ENCODE data around the gene PTCD3.

Gene PTCD3

GRCh38 chr2:86143926-86144685 is 38.1 kb downstream of the PTCD3 start:
- no peak for DNase-seq (ENCODE audit: low read depth)

- no peak for DNase-seq (ENCODE audit: low read depth)
Measured at GRCh38 chr2:86147793-86148192, 41.8 kb downstream of the PTCD3 start.

- DNase-seq (ENCODE audit: low read depth), result no peak
Measured at GRCh38 chr2:86150502-86150901, 44.5 kb downstream of the PTCD3 start.

GRCh38 chr2:86157009-86157556 is 51.0 kb downstream of the PTCD3 start:
- DNase-seq (ENCODE audit: low read depth), result no peak

GRCh38 chr2:86158286-86158685 is 52.3 kb downstream of the PTCD3 start:
- DNase-seq (ENCODE audit: low read depth), result no peak

- no peak for DNase-seq (ENCODE audit: low read depth)
Measured at GRCh38 chr2:86160156-86160952, 54.3 kb downstream of the PTCD3 start.

- no peak for DNase-seq (ENCODE audit: low read depth)
Measured at GRCh38 chr2:86170449-86170848, 64.4 kb downstream of the PTCD3 start.

- DNase-seq (ENCODE audit: low read depth), result no peak
Measured at GRCh38 chr2:86171295-86171694, 65.3 kb downstream of the PTCD3 start.

- no peak for DNase-seq (ENCODE audit: low read depth)
Measured at GRCh38 chr2:86172610-86173009, 66.6 kb downstream of the PTCD3 start.

- no peak for DNase-seq (ENCODE audit: low read depth)
Measured at GRCh38 chr2:86174445-86174844, 68.4 kb downstream of the PTCD3 start.

GRCh38 chr2:86175828-86176227 is 69.8 kb downstream of the PTCD3 start:
- no peak for DNase-seq (ENCODE audit: low read depth)

GRCh38 chr2:86176597-86176996 is 70.6 kb downstream of the PTCD3 start:
- DNase-seq (ENCODE audit: low read depth), result no peak

- no peak for DNase-seq (ENCODE audit: low read depth)
Measured at GRCh38 chr2:86185517-86186212, 79.6 kb downstream of the PTCD3 start.

- no peak for DNase-seq (ENCODE audit: low read depth)
Measured at GRCh38 chr2:86186431-86186830, 80.4 kb downstream of the PTCD3 start.

- no peak for DNase-seq (ENCODE audit: low read depth)
Measured at GRCh38 chr2:86189782-86190416, 83.9 kb downstream of the PTCD3 start.

Data from stimulated activated CD8-positive, alpha-beta memory T cell treated with anti-CD3 and anti-CD28 coated beads, Interleukin-12 subunit alpha, Interleukin-12 subunit beta, amount 100 ng/mL, for 4 hours (primary cell).